GM19463 (cell line): ENCODE data around the gene CRHR2.
"Not testable (repeated sequence)": the region's sequence is repeated elsewhere in the genome, so short reads cannot be mapped to it uniquely, and the experiment has no call there.

ENCODE experiments used
- ATAC-seq: cut with Tn5 transposase; IDR thresholded peaks from one replicate; pipeline ENCODE4 v1.9.1; 2021; ENCODE audit warnings: mild to moderate bottlenecking, moderate library complexity; ENCODE audit not compliant: unreplicated experiment

The CRHR2 gene

DNA sequence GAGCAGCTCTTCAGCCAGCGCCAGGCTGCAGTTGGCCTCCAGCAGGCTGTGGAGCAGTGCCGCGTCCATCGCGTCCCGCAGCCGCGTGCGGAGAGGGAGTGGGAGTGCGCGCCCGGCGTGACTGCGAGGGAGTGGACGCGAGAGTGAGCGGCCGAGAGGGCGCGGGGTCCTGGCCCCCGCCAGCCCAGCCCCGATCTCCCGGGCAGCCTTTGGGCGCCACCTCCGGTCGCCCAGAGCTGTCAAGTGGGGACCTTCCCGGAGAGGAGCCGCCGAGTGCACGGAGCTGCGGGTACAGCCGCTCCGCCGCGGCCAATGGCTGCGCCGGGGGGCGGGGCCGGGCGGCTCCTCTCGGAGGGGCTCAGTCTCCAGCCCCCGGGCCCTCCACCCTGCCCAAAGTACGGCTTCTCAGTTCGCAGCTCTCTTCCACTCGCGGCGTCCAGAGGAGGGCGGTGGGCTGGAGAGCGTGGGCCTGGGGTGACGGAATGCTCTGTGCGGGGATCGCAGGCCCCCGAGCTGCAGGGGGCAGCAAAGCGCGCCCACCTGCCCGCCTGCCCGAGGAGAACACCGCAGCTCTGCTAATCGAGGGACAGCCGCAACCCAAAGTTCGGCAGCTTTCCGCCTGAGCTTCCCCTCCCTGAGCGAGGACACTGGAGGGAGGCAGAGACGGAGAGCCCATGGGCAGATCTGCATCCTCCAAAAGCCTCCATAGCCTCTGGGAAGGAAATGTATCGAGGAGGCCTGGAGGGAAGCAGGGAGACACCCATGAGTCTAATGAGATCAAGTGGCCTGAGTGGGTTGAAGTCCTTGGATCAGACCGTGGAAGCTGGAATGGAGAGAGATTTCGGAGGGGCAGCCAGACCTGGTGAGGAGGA, at the start of gene CRHR2:
Gene CRHR2 (minus strand): TSS at position 245 of the 872 bp plus-strand sequence. CDS start 176 bp downstream, at position 69.
- ATAC-seq: no peak

DNA sequence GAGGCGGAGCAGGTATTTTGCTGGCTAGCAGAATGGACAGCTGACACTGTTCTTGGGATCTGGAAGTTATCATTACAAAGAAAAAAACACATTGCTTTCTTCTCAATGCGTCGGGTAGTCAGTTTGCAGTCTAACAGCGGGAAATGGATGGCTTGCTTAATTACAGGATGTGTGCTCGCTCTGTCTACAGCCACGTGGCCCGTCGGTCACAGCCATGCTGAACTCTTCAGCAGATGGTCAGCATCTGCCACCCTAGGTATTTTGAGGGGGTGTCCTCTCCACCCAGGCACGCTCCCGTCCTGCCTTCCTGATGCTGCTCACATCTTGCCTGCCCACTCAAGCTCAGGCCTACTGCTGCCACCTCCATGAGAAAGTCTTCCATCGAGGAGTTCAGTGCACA, 49.3 kb upstream of the CRHR2 start:
- ATAC-seq: no peak

DNA sequence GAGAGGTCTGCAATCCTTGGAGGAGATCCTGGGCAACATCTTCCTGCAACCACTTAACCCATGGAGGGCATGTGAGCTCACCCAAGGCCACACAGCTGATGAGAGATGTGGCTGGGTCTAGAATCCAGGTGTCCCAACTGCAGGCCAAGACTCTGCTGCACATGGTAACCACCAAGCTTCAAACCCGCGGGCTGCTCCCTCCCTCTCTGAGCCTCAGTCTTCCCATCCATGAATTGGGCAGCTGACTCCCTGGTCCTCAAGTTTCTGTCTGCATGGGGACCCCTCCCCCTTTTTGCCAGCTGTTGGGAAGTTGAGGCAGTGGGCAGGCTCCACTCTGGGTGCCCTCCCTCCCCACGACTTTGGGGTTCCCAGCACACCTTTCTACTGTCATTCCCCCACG, 48.7 kb upstream of the CRHR2 start:
- no peak for ATAC-seq

DNA sequence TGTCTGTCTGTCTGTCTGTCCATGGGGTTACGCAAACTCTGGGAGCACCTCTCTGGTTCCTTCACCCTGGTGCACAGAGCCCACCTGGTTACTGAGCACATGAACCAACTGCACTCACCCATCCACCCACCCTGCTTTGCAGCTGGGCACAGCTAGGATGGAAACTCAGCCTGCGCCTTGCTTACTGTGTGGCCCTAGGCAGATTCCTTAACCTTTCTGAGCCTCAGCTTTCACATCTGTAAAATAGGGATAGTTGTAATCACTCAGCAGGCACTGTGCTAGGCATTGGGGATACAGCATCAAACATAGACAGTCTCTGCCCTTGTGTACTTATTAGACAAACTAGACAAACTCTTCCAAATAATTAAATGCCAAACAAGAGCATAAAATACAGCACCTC, 47.8 kb upstream of the CRHR2 start:
- no peak for ATAC-seq

GRCh38 chr7:30729642-30730041, 47.4 kb upstream of the CRHR2 start:
- ATAC-seq: no peak

- no peak for ATAC-seq
These were observed 46.4 kb upstream of the CRHR2 start for GRCh38 chr7:30728591-30729100.

DNA sequence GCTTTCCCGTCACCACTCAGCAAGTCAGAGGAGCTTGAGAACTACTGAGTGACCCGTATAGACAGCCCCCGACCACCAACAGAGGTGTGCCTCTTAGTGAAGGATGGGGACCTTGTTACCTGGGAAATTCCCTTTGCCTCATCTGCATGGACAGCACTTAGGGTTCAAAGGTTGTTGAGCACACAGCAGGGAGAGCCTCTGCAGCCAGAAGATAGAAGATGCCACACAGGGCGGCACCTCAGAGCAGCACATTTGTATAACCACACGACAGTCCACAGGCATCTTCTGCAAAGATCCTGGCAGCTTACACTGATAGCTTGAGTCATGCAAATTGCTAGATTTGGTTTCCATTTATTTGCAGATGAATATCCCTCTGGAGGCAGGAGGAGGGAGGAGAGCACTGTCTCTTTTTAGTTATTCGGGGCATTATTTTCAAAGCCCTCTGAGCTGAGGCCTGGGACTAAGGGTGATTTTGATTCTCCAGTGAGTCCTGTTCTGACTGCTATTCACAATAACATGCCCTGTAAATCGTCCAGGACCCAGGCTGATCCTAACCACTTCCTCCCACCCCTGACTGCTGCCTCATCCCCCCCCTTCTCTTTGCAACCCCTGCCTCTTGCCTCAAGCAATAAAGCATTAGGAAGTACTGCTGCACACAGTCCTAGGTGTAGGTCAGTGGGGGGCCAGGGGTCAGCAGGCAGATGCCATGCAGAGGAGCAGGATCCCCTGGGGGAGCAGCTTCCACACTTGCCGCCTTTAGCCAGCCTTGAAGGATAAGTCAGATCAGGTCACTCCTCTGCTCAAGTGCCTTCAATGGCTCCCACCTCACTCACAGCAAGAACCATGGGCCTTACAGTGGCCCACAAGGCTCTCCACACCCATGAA, 45.0 kb upstream of the CRHR2 start:
- peak; percentile 68 for ATAC-seq

DNA sequence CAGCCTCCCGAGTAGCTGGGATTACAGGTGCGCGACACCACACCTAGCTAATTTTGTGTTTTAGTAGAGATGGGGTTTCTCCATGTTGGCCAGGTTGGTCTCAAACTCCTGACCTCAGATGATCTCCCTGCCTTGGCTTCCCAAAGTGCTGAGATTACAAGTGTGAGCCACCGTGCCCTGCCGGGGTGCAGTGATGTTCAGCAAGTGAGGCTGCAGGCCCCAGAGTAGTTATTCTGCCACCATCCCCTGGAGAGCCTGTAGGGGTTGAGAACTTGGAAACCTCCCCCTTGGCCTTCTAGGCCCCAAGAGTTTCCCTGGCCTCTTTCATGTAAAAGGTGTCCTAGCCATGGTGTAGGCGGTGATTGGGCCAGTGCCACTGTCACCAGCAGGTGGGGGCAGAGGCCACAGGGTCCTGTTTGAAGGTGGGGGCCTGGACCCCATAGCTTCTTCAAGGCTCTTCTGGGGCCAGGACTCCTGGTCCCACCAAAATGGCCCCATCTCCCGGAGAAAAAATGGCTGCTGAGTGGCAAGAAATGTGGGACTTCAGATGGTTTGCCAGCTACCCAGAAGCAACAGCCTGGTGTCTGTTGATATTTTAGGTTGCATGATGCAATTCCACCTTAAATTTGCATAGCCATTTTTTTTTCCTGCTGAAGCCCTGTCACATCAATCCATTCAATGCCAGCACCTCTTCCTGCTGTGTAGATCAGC, 44.2 kb upstream of the CRHR2 start:
- ATAC-seq: peak; percentile 12

DNA sequence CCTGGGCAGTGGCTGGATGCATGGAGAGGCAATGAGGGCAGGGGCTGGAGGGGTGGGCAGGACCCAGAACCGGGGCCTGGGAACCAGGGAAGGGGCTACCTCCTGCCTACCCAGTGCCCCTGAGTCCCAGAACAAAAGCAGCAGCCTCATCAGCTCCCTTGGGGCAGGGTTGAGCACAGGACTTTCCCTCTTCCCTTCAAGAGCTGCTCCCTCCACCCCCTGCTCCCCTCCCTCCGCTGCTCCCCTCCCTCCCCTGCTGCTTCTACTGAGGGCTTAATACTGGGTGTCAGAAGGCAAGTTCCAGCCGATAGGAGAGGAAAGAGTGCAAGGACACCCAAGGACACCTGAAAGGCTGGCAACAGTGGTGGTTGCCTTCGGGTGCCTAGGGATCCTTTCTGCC, 41.5 kb upstream of the CRHR2 start:
- no peak for ATAC-seq

DNA sequence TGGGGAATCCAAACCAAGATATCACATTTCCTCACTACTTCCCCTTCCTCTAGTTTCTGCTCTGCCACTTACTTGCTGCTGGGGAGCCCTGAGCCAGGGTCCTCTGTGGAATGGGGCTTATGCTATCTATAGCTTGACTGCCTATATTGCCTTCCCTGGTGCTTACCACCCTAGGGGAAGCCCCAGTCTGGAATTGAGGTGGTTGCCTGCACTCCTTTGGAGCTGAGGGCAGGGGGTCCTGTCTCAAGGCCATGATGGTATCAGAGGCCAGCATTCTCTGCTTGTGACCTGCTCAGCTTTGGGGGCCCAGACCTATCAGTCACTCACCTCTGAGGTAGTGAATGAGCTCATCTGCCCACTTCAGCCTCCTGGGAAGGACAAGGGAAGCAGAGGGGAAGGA, 40.4 kb upstream of the CRHR2 start:
- ATAC-seq: no peak

- no peak for ATAC-seq
These were observed 39.9 kb upstream of the CRHR2 start for GRCh38 chr7:30722187-30722586.

DNA sequence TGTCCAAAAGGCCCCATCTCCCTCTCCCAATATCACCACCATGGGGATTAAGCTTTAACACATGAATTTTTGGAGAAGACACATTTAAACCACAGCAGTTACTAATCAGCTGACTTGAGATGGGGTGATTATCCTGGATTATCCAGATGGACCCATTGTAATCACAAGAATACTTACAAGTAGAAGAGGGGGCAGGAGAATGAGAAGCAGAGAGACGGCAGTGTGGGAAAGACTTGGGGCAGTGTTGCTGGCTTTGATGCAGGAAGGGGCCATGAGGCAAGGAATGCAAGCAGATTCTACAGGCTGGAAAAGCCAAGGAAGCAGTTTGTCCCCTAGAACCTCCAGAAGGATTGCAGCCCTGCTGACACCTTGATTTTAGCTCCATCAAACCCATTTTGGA, 39.0 kb upstream of the CRHR2 start:
- ATAC-seq: no peak

DNA sequence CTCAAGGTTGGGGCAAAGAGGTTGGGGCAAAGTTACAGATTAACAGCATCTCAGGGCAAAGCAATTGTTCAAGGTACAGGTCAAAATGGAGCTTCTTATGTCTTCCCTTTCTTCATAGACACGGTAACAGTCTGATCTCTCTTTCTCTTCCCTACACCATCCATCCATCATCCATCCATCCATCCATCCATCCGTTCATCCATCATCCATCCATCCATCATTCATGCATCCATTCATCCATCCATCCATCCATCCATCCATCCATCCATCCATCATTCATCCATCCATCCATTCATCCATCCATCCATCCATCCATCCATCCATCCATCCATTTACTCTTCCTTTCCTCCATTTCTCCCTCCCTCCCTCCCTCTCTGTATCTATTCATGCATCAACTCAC, 37.2 kb upstream of the CRHR2 start:
- ATAC-seq: not testable (repeated sequence)

- ATAC-seq: no peak
These were observed 34.9 kb upstream of the CRHR2 start for GRCh38 chr7:30717181-30717580.

GRCh38 chr7:30714129-30714528, 31.9 kb upstream of the CRHR2 start:
- ATAC-seq: no peak

- no peak for ATAC-seq
These were observed 31.1 kb upstream of the CRHR2 start for GRCh38 chr7:30713392-30713791.

DNA sequence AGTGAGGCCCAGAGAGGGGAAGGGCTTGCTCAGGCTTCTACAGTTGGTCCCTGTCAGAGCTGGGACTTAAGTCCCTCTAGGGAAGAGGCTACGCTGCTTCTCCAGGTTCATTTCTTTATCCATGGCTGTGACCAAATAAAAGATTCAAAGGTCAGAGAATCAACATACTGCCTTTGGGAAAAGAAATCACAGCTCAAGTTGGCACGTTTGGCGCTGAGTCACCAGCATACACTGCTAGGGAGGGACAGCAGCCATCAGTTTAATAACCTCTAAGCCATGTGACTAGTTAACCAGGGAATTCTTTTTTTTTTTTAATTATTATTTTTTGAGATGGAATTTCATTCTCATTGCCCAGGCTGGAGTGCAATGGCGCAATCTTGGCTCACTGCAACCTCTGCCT, 28.4 kb upstream of the CRHR2 start:
- ATAC-seq: no peak

DNA sequence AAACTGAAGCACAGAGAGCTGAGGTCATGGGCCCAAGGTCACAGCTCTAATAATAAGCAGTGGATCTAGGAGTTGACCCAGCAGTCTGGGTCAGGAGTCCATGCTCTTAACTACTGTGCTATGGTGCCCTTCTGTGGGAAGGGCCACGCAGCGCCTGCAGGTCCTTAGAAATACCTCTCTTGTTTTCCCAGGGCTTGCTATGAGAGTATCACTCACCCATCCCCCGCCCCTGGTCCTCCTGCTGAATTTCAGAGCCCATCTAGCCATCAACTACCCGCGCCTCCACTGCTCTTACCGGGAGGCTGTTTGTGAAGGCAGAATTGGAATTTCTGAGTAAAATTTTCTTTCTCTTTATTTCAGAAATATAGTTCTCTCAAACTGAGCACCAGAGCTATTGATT, 27.3 kb upstream of the CRHR2 start:
- ATAC-seq: no peak

DNA sequence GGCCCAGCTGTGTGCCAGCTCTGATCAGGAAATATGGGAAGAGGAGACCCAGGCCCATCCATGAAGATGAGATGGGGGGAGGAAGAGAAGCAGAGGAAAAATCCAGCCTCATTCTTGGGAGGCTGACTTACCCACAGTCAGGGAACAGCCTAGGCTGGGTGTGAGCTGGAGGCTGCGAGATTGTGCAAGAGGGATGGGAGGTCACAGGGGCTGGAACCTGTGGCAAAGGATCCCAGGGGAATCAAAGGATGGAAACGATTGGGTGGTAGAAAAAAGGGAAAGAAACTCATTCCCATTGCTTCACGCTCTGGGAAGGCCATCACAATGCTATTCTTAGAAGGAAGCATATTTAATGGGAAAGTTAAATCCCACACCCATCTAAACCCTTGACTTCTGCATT, 26.7 kb upstream of the CRHR2 start:
- no peak for ATAC-seq

DNA sequence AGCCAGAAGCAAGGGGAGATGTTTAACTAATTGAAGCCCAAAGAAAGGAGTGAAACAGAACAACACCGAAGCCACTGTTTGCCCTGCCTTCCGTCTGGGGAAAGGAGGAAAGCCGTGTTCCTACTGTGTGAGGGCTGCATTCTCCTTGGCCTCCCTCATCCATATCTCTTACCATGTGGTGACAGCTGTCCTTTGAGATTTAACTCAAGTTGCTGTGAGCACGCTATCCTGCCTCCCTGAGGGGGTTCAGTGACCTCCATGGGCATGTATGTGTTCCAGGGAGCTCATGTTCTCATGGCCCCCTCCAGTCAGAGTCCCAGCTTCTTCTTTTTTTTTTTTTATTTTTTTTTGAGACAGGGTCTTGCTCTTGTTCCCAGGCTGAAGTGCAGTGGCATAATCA, 26.2 kb upstream of the CRHR2 start:
- no peak for ATAC-seq
